Measurements from ENCODE around the gene SOS1. TPM values are rescaled to one million over a fixed set of nuclear protein-coding genes. Genes with fewer than 3 reads are reported as not detected.

SOS1 gene
- total RNA-seq, 4 donors from 2014 or later: 55.9 to 80.8 (median 63.2) TPM

DNA sequence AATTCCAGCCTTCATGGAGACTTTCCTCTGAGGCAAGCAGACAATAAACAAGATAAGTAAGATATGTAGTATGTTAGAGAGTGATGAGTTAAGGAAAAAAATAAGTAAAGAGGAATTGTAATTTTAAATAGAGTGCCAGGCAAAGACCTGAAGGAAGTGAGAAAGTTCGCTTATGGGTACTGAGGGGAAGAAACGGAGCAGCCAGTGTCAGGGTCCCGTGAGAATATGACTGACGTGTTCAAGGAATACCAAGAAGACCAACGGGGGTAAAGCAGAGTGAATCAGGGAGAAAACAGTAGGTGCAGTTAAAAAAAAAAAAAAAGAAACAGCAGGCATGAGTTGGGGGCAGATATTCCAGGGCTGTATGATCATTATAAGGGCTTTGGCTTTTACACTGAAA, 186.1 kb downstream of the SOS1 start:
- TF ChIP-seq CTCF (IDR thresholded peaks at IDR 0.05): no peak
- TF ChIP-seq POLR2A (IDR thresholded peaks at IDR 0.05): no peak
- H3K27ac ChIP-seq: no peak overlapping the region
- H3K27me3 ChIP-seq: no peaks in the 10 kb centered on the region
- no peaks in the 10 kb centered on the region for H3K9me3 ChIP-seq
- no peak for DNase-seq
- H3K4me3 ChIP-seq (replicated peaks in 1 of 3): no peak overlapping the region
- intact Hi-C loops (cut with DNase I): no loop called here
- WGBS, 2 donors: 70 to 75% methylated on average over 5 of the region's 5 CpGs
- no peaks in the 10 kb centered on the region for H3K4me1 ChIP-seq
- no peaks in the 10 kb centered on the region for H3K36me3 ChIP-seq

DNA sequence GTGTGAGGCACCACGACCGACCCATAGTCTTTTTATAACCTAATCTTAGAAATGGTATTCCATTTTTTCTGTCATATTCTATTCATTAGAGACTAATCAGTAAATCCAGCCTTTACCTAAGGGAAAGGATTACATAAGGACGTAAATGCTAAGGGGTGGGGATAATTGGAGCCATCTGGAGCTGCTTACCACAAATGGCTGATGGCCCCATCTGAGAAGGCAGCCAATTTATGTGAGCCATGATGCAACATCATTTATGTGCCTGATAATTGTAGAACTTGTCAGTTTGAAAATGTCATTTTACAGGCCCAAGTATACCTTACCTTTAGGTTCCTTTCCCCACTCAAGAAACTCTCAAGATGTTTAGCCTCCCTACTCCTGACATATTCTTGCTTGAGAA, 187.2 kb downstream of the SOS1 start:
- Histone ChIP-seq H3K4me1 (no peaks in the 10 kb centered on the region), H3K9me3 (no peaks in the 10 kb centered on the region), H3K27ac (no peak overlapping the region), H3K4me3 (replicated peaks in 1 of 3) (no peak overlapping the region), H3K36me3 (no peaks in the 10 kb centered on the region), H3K27me3 (no peaks in the 10 kb centered on the region)
- WGBS, 2 donors: 82 to 94% methylated on average over 3 of the region's 3 CpGs
- no peak for TF ChIP-seq CTCF (IDR thresholded peaks at IDR 0.05)
- no peak for TF ChIP-seq POLR2A (IDR thresholded peaks at IDR 0.05)
- DNase-seq: no peak
- intact Hi-C loops (cut with DNase I): no loop called here

- intact Hi-C loops (cut with DNase I): no loop called here
- TF ChIP-seq POLR2A (IDR thresholded peaks at IDR 0.05) (no peak), CTCF (IDR thresholded peaks at IDR 0.05) (no peak)
- no peak for DNase-seq
- no peaks in the 10 kb centered on the region for H3K4me1 ChIP-seq
- 74% methylated on average over 1 of the region's 1 CpG for WGBS, 2 donors
- H3K4me3 ChIP-seq (replicated peaks in 1 of 3): no peak overlapping the region
- H3K36me3 ChIP-seq: no peaks in the 10 kb centered on the region
- H3K27me3 ChIP-seq: no peaks in the 10 kb centered on the region
- H3K27ac ChIP-seq: no peak overlapping the region
- no peaks in the 10 kb centered on the region for H3K9me3 ChIP-seq
Observed at GRCh38 chr2:38932586-38932985, 188.3 kb downstream of the SOS1 start.

Small RNAs within 50 kb of the gene (small RNA-seq; reads per million reads assigned to genes)
- gene HSPE1P13: not detected
- not detected for gene RF00019
- gene RN7SL96P: not detected
- not detected for gene RNU6-198P

Other genes with a start within 250 kb of the SOS1 start
- 10 to 100 TPM; 12.4 to 19.3 (median 16.3) TPM for gene DHX57, start 245.1 kb downstream of the SOS1 start, total RNA-seq
- 10 to 100 TPM; 39.0 to 54.6 (median 47.3) TPM for gene MORN2, start 245.1 kb downstream of the SOS1 start, total RNA-seq
- gene ARHGEF33, start 231.2 kb downstream of the SOS1 start, total RNA-seq: 1 to 10 TPM; 1.3 to 4.6 (median 1.6) TPM
- 1 to 10 TPM in 2 of 4 donors, under 1 TPM in 2; 0.34 to 2.5 (median 0.96) TPM for gene CDKL4, start 122.9 kb upstream of the SOS1 start, total RNA-seq